Muscle layer of colon (tissue), 2 donors: Measurements from ENCODE around the gene TP53TG5.
A peak's percentile ranks its signal among the peaks of the same experiment; 100 is the strongest.

Experiments
- H3K27ac ChIP-seq: one replicate; pipeline ENCODE4 v1.7.0; 2013; ENCODE audit warnings: low read depth, mild to moderate bottlenecking, low read length, moderate library complexity
- H3K27me3 ChIP-seq, 2 donors: one replicate each; pipeline ENCODE4 v1.7.0; 2013; ENCODE audit warnings: low read length in 2 of 2, mild to moderate bottlenecking in 2 of 2; ENCODE audit not compliant: insufficient read depth in 2 of 2, control insufficient read depth in 1 of 2
- H3K36me3 ChIP-seq: one replicate; pipeline ENCODE4 v1.7.0; 2013; ENCODE audit warnings: mild to moderate bottlenecking, low read length; ENCODE audit not compliant: insufficient read depth
- H3K4me1 ChIP-seq: one replicate; pipeline ENCODE4 v1.7.0; 2013; ENCODE audit warnings: mild to moderate bottlenecking, low read length; ENCODE audit not compliant: insufficient read depth
- H3K4me3 ChIP-seq, 2 donors: one replicate each; pipeline ENCODE4 v1.7.0; 2013; ENCODE audit warnings: low read length in 2 of 2, low read depth in 1 of 2, mild to moderate bottlenecking in 1 of 2, moderate library complexity in 1 of 2
- H3K9ac ChIP-seq: one replicate; pipeline ENCODE4 v1.7.0; 2013; ENCODE audit warnings: low read length
- H3K9me3 ChIP-seq: one replicate; pipeline ENCODE4 v1.7.0; 2013; ENCODE audit warnings: mild to moderate bottlenecking, low read length
- donor health status: abdominal sarcoma.
- donor health status: Adenocarcinoma of cecum.

TP53TG5 gene

GRCh38 chr20:45412653-45413052 is 34.5 kb upstream of the TP53TG5 start:
- Histone ChIP-seq H3K9me3 (no peaks in the 10 kb centered on the region), H3K27ac (no peak overlapping the region), H3K36me3 (peaks cover 40% of the 10 kb centered on the region), H3K4me1 (peaks cover 32% of the 10 kb centered on the region), H3K9ac (no peak overlapping the region), H3K4me3 (no peak overlapping the region), H3K27me3 (no peaks in the 10 kb centered on the region)

DNA sequence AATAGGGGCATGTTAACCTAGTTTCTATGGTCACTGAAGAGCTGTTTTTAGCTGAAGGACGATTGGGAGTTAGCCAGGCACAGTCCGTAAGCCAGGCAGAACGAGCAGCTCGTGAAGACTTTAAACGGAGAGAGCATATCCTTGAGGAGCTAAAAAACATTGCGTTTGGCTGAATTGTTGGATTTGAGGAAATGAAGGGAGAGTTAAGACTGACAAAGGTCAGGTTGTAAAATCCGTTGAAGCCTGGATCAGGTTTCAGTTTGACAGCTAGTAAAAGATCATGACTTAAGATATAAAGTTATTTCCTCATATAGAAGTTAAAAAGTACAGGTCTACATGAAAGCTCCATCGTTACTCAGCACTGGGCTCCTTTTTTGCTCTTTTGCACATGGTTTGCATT is 32.8 kb upstream of the TP53TG5 start:
- H3K27ac ChIP-seq: no peak overlapping the region
- H3K9ac ChIP-seq: no peak overlapping the region

GRCh38 chr20:45409521-45410272 is 31.6 kb upstream of the TP53TG5 start:
- no peaks in the 10 kb centered on the region for H3K27me3 ChIP-seq
- H3K27ac ChIP-seq: no peak overlapping the region
- H3K4me3 ChIP-seq: no peak overlapping the region
- no peak overlapping the region for H3K9ac ChIP-seq
- H3K9me3 ChIP-seq: no peaks in the 10 kb centered on the region
- H3K36me3 ChIP-seq: peaks cover 40% of the 10 kb centered on the region
- peaks cover 15% of the 10 kb centered on the region for H3K4me1 ChIP-seq

More for the DNA sequence above, 32.8 kb upstream of the TP53TG5 start:
- Histone ChIP-seq H3K27me3 (no peaks in the 10 kb centered on the region), H3K4me3 (no peak overlapping the region), H3K9me3 (no peaks in the 10 kb centered on the region), H3K4me1 (peaks cover 21% of the 10 kb centered on the region), H3K36me3 (peaks cover 40% of the 10 kb centered on the region)

DNA sequence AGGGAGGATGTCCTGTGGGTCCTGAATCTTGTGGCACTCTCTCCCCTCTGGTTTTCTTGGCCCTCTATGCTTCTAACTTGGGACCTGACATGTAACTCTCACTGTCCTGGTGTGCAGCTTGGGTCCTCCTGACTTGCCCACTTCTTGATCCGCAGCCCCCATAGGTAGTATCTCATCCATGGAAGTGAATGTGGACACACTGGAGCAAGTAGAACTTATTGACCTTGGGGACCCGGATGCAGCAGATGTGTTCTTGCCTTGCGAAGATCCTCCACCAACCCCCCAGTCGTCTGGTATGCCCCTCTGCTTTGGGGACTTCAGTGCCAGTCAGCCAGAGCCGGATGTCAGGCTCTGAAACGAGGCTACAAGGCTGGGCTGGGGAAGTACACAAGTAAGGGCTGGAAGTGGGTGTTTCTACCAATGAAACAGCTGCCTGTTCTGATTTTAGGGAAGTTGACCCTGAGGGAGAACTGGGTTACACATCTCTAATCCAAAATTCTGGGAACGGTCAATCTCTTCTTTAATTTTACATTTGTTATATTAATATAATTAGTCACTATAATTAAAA is 30.6 kb upstream of the TP53TG5 start:
- Histone ChIP-seq H3K4me3 (peak overlapping the region in 1 of 2 donors; percentile 72), H3K27ac (peak overlapping the region; percentile 94), H3K9ac (no peak overlapping the region), H3K9me3 (no peaks in the 10 kb centered on the region), H3K27me3 (no peaks in the 10 kb centered on the region), H3K36me3 (peaks cover 40% of the 10 kb centered on the region), H3K4me1 (peaks cover 15% of the 10 kb centered on the region)

DNA sequence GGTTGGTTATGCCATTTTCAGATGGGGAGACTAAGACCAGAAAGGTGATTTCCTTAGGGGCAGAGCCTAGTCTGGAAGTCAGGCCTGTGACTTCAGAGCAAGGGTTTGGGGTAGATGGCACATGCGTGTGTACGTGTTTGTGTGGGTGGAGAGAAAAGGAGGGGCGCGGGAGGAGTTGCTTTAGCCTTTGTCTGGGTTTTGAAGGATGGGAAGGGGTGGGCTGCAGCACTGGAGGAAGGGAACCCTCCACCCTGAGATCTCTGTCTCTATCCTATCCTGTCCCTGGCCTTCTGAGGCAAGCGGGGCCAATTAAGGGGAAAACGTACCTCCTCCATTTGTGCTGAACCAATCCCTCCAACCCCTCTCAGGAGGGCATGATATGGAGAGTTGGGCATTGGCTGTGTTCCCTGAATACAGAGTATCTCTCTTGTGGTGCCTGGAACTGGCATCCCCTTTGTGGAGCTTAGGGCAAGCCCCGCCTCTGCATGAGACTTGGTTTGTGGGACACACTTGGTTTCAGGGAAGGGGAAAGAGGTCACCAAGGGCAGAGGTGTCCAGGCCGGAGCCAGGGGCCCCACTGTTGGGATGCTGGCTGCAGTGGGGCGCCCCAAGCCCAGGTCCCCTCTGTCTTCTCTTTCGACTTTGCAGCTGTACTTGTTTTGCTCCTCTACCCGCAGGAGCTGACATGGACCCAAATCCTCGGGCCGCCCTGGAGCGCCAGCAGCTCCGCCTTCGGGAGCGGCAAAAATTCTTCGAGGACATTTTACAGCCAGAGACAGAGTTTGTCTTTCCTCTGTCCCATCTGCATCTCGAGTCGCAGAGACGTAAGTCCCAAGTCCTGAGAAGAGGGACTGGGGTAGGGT is 29.9 kb upstream of the TP53TG5 start, which contains the start of gene DBNDD2:
Gene DBNDD2, plus strand, starts transcription at position 507 of the 863 bp plus-strand sequence. Its CDS starts 179 bp downstream, at position 686.
- H3K4me1 ChIP-seq: peaks cover 15% of the 10 kb centered on the region
- H3K9ac ChIP-seq: peak within 1 kb of the TSS; percentile 55
- H3K27ac ChIP-seq: peak within 1 kb of the TSS; percentile 94
- H3K4me3 ChIP-seq: peak within 1 kb of the TSS; percentile 72 to 82
- no peaks in the 10 kb centered on the region for H3K27me3 ChIP-seq
- peaks cover 40% of the 10 kb centered on the region for H3K36me3 ChIP-seq
- H3K9me3 ChIP-seq: no peaks in the 10 kb centered on the region

DNA sequence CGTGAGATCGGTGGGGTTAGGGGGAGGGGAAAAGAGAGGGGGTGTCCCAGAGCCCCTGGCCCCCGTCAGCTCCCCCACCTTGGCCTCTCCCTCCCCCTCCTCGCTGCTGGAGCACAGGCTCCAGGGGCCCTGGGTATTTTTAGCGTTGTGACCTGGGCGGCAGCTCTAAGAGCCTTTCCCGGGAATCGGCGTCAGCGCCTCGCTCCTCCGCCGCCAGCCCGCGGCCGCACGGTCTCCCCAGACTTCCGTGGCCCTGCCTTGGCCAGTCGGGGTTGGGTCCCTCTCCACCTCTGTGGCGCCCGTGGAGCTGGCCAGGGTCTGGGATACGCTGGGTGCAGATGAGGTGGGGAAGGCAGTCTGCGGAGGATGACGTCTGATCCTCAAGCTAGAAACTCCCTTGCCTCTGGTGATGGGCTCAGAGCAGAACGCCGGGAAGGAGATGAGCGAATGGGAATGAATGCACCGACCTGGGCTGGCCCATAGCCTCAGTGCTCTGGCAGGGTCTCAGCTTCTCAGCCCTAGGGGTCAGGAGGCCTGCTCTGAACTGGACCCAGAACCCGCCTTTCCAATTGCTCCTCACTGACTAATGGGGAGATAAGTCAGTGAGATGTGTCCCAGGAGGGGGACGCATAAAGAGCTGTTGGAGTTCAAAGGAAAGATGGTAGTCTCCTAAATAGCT is 29.1 kb upstream of the TP53TG5 start:
- peak overlapping the region; percentile 55 for H3K9ac ChIP-seq
- peaks cover 15% of the 10 kb centered on the region for H3K4me1 ChIP-seq
- H3K9me3 ChIP-seq: no peaks in the 10 kb centered on the region
- peaks cover 35% of the 10 kb centered on the region for H3K36me3 ChIP-seq
- H3K27me3 ChIP-seq: no peaks in the 10 kb centered on the region
- peak overlapping the region; percentile 72 to 82 for H3K4me3 ChIP-seq
- peak overlapping the region; percentile 94 for H3K27ac ChIP-seq

GRCh38 chr20:45406260-45407066 is 28.3 kb upstream of the TP53TG5 start:
- H3K9me3 ChIP-seq: no peaks in the 10 kb centered on the region
- H3K27me3 ChIP-seq: no peaks in the 10 kb centered on the region
- peak overlapping the region; percentile 55 for H3K9ac ChIP-seq
- peaks cover 15% of the 10 kb centered on the region for H3K4me1 ChIP-seq
- H3K27ac ChIP-seq: peak overlapping the region; percentile 94
- H3K36me3 ChIP-seq: peaks cover 28% of the 10 kb centered on the region
- peak overlapping the region; percentile 72 to 82 for H3K4me3 ChIP-seq

DNA sequence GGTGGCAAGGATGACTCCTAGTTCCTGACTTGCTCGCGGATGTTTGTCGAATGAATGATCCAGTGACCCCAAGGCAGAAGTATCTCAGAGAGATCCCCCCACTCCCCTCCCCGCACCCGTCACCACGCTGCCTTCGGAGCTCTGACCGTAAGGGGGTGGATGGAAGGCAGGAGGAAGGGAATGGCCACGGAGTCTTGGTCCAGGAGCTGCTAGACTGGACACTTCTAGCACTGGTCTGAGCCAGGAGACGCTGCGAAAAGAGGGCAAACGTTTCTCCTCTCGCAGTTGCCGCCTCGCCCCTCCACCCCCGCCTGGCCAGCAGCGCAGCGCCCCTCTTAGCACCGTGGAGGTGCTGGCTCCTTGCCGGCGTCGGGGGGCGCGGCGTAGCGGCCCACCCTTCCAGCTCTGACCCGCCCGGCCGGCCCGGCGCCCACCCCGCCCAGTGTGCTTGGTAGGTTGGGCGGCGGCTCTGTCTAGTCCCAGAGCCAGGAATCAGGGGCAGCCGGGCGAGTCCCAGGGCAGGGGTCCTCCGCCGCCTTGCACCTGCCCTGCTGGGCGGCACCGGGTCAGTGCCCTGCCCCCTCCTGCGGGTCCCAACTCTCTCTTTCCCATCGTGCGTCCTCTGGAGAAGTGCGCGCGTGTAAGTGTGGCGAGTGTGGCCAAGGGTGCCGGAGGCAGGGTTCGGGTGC is 27.6 kb upstream of the TP53TG5 start:
- no peaks in the 10 kb centered on the region for H3K9me3 ChIP-seq
- H3K4me3 ChIP-seq: peak overlapping the region; percentile 72 to 82
- H3K4me1 ChIP-seq: peaks cover 15% of the 10 kb centered on the region
- peaks cover 20% of the 10 kb centered on the region for H3K36me3 ChIP-seq
- H3K27me3 ChIP-seq: no peaks in the 10 kb centered on the region
- H3K27ac ChIP-seq: peak overlapping the region; percentile 94
- peak overlapping the region; percentile 84 for H3K9ac ChIP-seq

DNA sequence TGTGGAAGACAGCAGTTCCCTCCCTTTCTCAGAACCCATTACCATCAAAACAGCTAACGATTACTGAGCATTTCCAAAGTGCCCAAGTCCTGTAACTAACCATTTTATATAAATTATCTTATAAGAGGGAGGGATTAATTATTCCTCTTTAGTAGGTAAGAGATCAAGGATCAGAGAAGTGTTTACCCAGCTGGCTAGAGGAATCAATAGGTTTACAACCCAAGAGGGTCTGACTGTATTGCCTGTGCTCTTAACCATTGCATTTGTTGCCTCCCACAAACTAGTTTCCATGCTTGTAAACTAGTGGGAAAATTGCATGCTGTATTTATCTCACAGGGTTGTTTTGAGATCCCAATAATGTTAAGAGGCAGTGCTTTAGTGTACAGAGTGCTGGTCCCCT is 26.3 kb upstream of the TP53TG5 start:
- Histone ChIP-seq H3K4me1 (peaks cover 15% of the 10 kb centered on the region), H3K36me3 (peaks cover 7% of the 10 kb centered on the region), H3K27me3 (no peaks in the 10 kb centered on the region), H3K9ac (no peak overlapping the region), H3K27ac (no peak overlapping the region), H3K4me3 (no peak overlapping the region), H3K9me3 (no peaks in the 10 kb centered on the region)

DNA sequence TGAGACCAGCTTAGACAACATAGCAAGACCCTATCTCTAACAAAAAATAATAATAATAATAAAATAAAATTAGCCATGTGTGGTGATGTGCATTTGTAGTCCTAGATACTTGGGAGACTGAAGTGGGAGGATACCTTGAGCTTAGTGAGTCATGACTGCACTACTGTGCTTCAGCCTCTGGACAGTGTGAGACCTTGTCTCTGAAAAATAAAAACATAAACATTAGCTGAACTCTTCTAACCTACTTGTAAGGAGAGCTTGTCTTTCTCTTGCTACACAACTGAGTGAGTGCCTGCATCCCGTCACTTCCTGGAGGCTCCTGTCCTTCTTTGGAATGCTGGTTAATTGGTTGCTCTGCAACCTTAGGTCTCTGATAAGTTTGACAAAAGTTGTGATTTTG is 24.8 kb upstream of the TP53TG5 start:
- Histone ChIP-seq H3K4me3 (no peak overlapping the region), H3K27me3 (no peaks in the 10 kb centered on the region), H3K9ac (no peak overlapping the region), H3K4me1 (peaks cover 5% of the 10 kb centered on the region), H3K27ac (no peak overlapping the region), H3K9me3 (no peaks in the 10 kb centered on the region), H3K36me3 (no peaks in the 10 kb centered on the region)
